Measurements from ENCODE around the gene RASGRF2.
"Not testable (repeated sequence)": the region's sequence is repeated elsewhere in the genome, so short reads cannot be mapped to it uniquely, and the experiment has no call there.

RASGRF2 gene

DNA sequence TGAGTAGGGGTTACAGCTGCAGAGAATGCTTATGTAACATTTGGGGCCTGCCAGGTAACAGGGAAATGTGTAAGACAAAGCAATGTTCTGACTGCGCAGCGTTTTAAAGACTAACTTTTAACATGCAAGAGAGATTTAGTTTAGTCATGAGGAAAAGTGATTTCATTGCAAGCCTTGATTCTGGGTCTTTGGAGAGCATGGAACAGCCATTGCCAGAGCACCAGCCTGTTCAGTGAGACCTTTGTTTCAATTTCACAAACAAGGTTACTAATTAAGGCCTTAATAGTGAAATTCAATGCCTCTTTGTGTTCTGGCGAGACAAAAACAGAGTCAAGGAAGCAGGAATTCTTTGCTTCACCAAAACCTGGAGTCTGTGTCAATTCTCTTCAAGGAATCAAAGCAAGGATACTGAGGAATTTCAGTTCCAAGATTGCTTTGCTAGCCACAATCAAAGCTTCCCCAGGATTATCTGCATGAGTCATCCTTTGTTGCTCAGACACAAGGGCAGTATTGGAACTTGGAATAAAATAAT, 287.3 kb downstream of the RASGRF2 start:
- no peak for DNase-seq

DNA sequence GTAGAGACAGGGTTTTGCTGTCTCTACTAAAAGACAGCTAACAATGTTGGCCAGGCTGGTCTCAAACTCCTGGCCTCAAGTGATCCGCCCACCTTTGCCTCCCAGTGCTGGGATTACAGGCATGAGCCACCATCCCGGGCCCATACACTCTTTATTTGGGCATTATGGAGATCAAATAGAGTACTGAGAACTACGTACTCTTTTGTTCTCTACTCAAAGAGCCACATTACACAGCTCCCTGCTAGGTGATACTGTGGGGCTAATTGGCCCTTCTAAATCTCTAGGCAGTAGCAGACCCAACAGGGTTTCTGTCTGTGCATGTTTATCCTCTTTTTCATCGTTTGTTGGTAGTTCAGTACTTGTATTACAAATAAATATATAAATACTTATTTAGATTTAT, 289.1 kb downstream of the RASGRF2 start:
- DNase-seq = no peak

DNA sequence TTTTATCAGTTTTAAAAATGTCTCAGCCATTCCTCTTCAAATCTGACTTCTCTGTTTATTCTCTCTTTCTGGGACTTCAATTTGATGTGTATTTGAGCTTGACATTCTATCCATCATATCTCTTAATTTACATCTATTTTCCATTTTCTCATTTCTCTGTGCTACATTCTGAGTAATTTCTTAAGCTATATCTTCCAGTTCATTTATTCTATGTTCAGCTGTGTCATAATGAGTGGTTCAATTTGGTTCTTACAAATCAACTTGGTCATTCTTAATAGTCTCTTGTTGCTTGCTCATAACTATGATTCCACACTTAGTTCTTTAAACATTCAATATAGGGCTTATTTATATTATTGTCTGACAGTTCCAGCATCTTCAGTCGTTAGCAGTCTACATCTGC, 289.8 kb downstream of the RASGRF2 start:
- DNase-seq = no peak

- DNase-seq = no peak
Measured at GRCh38 chr5:81251922-81252321, 291.8 kb downstream of the RASGRF2 start.

- no peak for DNase-seq
Measured at GRCh38 chr5:81252904-81253303, 292.7 kb downstream of the RASGRF2 start.

DNA sequence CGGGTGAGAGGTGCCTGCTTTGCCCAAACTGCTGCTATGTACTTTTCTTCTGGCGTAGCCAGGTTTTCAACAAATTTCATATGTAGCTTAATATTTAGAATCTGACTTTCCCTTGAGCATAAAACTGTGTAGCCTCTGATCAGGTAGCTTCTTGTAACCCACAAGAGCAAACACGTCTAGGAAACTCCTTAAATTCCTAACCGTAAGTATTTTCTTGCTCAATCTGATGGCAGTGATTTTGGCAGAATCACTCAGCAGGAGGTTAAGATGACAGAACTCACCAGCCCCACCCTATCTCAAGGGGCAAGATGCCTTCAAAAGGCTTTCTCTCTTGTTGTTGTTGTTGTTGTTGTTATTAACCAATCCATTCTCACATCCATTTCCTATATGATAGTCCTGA, 293.7 kb downstream of the RASGRF2 start:
- DNase-seq = no peak

GRCh38 chr5:81254886-81255559, 294.9 kb downstream of the RASGRF2 start:
- DNase-seq = no peak

DNA sequence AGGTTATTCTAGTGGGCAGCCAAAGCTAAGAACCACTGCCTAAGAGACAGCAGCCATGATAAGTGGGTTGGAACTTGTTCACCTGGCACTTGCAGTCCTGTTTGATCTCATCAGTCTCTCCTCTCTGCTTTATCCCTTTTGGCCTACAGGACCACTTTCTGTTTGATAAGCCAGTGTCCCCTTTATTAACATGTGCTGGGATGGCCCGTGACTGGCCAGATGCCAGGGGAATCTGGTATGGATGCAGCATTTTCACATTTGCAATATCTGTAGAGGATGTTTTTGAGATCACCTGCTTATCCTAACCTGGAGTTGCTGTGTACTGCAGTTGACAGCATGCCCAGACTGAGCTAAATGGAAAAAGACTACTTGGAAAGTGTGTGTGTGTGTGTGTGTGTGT, 296.6 kb downstream of the RASGRF2 start:
- no peak for DNase-seq

GRCh38 chr5:81262796-81263195, 302.6 kb downstream of the RASGRF2 start:
- not testable (repeated sequence) for DNase-seq

DNA sequence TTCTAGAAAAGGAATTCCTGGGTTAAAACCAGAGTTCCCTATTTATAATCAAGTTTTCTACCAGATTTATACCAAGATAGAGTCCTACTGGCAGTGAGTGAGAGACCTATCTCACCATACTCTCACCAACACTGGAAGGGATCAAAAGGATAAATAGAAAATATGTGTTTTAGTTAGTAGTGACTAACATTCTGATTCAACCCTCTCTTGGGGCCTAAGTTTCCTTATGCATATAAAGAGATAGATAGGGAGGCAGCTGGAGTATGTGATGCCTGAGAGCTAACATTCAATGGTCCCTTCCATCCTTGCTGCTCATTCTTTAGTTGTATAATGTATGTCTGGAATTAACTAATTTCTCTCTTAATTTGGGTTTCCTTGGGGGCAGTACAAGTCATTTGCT, 304.9 kb downstream of the RASGRF2 start:
- DNase-seq = no peak

DNA sequence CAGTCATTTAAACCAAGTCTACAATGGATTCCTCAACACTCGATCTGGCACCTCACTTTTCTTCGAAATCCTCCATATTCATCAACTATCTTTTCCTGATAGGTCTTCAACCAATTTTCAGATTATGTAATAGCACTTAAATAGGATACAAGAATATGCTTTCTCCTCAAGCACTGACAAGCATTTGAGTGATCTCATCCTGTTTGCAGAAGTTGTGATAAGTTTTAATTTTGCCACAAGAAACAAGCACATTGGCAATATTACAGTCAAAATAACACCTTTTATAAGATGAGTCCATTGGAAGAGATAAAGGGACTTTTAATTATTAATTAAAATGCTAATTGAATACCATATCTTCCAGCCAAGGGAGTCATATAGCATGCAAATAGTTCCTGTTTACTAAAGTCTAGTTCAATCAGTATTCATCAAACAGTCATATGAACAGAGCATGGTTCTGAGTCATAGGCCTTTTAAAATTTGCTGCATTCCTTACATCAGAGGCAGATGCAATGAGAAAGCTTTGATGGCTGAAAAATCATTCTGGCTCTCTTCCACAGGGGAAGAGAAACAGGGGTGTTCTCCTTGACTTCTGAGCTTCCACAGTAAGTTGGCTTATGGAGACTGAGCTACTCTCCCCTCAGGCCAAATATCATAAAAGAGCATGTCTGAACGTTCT, 308.5 kb downstream of the RASGRF2 start:
- DNase-seq = no peak

GRCh38 chr5:81269751-81270393, 309.7 kb downstream of the RASGRF2 start:
- DNase-seq = no peak

GRCh38 chr5:81270394-81271027, 310.3 kb downstream of the RASGRF2 start:
- not testable (repeated sequence) for DNase-seq
